Measurements from ENCODE around the gene SAMD5.

DNA sequence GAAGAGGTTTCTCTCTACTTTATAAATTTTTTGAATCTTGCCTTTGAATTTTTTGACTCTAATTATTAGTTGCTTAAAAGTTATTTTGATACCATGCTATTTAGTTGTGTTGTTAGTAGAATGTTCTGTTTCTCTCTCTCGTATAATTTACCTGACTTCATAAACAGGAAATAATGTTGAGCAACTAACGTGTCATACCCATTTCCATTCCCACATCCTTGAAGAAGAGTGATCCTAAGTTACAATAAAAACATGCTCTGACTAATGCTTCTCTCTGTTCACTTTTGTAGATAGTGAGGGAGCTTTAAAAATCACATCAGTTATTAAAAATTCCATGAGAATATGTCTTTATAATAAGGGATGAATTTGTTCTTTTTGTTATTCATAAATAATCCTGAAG lies 69.7 kb downstream of the SAMD5 start:
- TF ChIP-seq, protein P1, sequence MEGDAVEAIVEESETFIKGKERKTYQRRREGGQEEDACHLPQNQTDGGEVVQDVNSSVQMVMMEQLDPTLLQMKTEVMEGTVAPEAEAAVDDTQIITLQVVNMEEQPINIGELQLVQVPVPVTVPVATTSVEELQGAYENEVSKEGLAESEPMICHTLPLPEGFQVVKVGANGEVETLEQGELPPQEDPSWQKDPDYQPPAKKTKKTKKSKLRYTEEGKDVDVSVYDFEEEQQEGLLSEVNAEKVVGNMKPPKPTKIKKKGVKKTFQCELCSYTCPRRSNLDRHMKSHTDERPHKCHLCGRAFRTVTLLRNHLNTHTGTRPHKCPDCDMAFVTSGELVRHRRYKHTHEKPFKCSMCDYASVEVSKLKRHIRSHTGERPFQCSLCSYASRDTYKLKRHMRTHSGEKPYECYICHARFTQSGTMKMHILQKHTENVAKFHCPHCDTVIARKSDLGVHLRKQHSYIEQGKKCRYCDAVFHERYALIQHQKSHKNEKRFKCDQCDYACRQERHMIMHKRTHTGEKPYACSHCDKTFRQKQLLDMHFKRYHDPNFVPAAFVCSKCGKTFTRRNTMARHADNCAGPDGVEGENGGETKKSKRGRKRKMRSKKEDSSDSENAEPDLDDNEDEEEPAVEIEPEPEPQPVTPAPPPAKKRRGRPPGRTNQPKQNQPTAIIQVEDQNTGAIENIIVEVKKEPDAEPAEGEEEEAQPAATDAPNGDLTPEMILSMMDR (IDR thresholded peaks at IDR 0.05), result no peak
- TF ChIP-seq ZFX (IDR thresholded peaks at IDR 0.05; ENCODE audit: borderline replicate concordance), result no peak
